Kidney (tissue), 14 donors: Measurements from ENCODE around the gene SLC23A2. TPM values are rescaled to one million over a fixed set of nuclear protein-coding genes. Genes with fewer than 3 reads are reported as not detected.

Source experiments
- DNase-seq, 5 donors: peaks; one replicate each; pipeline ENCODE4 v3.0.0-alpha.2; 2013 to 2020
- FAIRE-seq: peaks from 2 replicates; lab custom pipeline; 2012; peaks lifted over from hg19 to GRCh38; lab: Jason Lieb, UNC
- H3K27ac ChIP-seq, 2 donors: one replicate each; pipeline ENCODE4 v1.7.0; 2013; ENCODE audit warnings: low read depth in 2 of 2, low read length in 2 of 2, inconsistent platforms in 1 of 2
- H3K27me3 ChIP-seq: one replicate; pipeline ENCODE4 v1.7.1; 2013; ENCODE audit warnings: low read length, inconsistent platforms; ENCODE audit not compliant: control insufficient read depth, insufficient read depth
- H3K36me3 ChIP-seq, 3 donors: one replicate each; pipeline versions ENCODE4 v1.7.0 to v1.7.1; 2013; ENCODE audit warnings: low read length in 3 of 3, control low read depth in 1 of 3, inconsistent platforms in 1 of 3; ENCODE audit not compliant: insufficient read depth in 3 of 3, control insufficient read depth in 2 of 3
- H3K4me1 ChIP-seq, 3 donors: one replicate each; pipeline versions ENCODE4 v1.7.0 to v1.7.1; 2013; ENCODE audit warnings: low read length in 3 of 3, inconsistent platforms in 1 of 3, low read depth in 1 of 3; ENCODE audit not compliant: control insufficient read depth in 2 of 3, insufficient read depth in 2 of 3
- H3K4me3 ChIP-seq, 3 donors: one replicate each; pipeline versions ENCODE4 v1.7.0 to v1.8.1; 2013; ENCODE audit warnings: low read length in 3 of 3, control low read depth in 1 of 3, inconsistent platforms in 1 of 3
- H3K9ac ChIP-seq, 3 donors: one replicate each; pipeline versions ENCODE4 v1.7.0 to v1.7.1; 2013; ENCODE audit warnings: low read length in 3 of 3, control low read depth in 1 of 3, inconsistent platforms in 1 of 3
- H3K9me3 ChIP-seq, 3 donors: one replicate each; pipeline versions ENCODE4 v1.7.0 to v1.7.1; 2013; ENCODE audit warnings: low read length in 3 of 3, control low read depth in 1 of 3, inconsistent platforms in 1 of 3; ENCODE audit not compliant: control insufficient read depth in 2 of 3, insufficient read depth in 1 of 3
- CTCF ChIP-seq: IDR thresholded peaks from 3 replicates; pipeline ENCODE4 v1.5.1; 2012; ENCODE audit warnings: mild to moderate bottlenecking, moderate library complexity, borderline replicate concordance; ENCODE audit not compliant: insufficient read depth; ENCODE audit errors: extremely low read depth
- intact Hi-C: fragments of 100-400 bp; cut with DNase I; formaldehyde crosslinking; loops from one replicate; pipeline ENCODE4 v1.11.1; 2022
- polyA plus RNA-seq: library from polyadenylated mRNA; stranded (reverse); fragments of 350-450 nt; fragmentation: Illumina TruSeq; extraction: RNeasy Lipid Tissue Mini Kit (QIAGEN cat#74804); gene quantifications from one replicate; pipeline ENCODE4 v1.2.3, GENCODE V29; 2014; ENCODE audit warnings: low read depth, low replicate concordance; ENCODE audit not compliant: insufficient read depth
- total RNA-seq: library from RNA; stranded (reverse); fragmentation: NEBNext Ultra II Directional; extraction: Animal tissue kit (Norgen Biotek cat#: 25700); gene quantifications from one replicate; pipeline ENCODE4 v1.2.1, GENCODE V29; 2021
- donor health status: control.
- donor health status: control.
- donor health status: control.
- donor health status: control.
- donor health status: control.
- donor health status: DM: yes; HTN: yes; CAD: no.
- donor health status: Normal renal cell carcinoma (clear cell type).

The SLC23A2 gene
- total and polyA plus RNA-seq, 2 donors from 2014 or later = 4.8 to 20.5 TPM

GRCh38 chr20:4811661-4812181, 189.6 kb downstream of the SLC23A2 start:
- H3K9ac ChIP-seq = no peak overlapping the region
- FAIRE-seq (no peak), DNase-seq (peak in 1 of 5 donors; percentile 86)
- intact Hi-C loops = no loop called here
- TF ChIP-seq CTCF = no peak
- peak overlapping the region in 1 of 2 donors; percentile 50 for H3K27ac ChIP-seq
- H3K9me3 ChIP-seq = no peaks in the 10 kb centered on the region
- H3K36me3 ChIP-seq = no peaks in the 10 kb centered on the region
- H3K27me3 ChIP-seq = no peaks in the 10 kb centered on the region
- H3K4me1 ChIP-seq = peaks cover 3 to 10% (median 3%) of the 10 kb centered on the region in 3 donors
- H3K4me3 ChIP-seq = no peak overlapping the region

- Histone ChIP-seq H3K4me1 (peaks cover 3 to 10% (median 3%) of the 10 kb centered on the region in 3 donors), H3K27ac (no peak overlapping the region), H3K4me3 (no peak overlapping the region), H3K9ac (no peak overlapping the region), H3K9me3 (no peaks in the 10 kb centered on the region), H3K36me3 (no peaks in the 10 kb centered on the region), H3K27me3 (no peaks in the 10 kb centered on the region)
- FAIRE-seq = no peak
- peak in 1 of 5 donors; percentile 8 for DNase-seq
- no peak for TF ChIP-seq CTCF
- intact Hi-C loops = no loop called here
Measured at GRCh38 chr20:4811257-4811656, 190.1 kb downstream of the SLC23A2 start.

GRCh38 chr20:4810426-4811019, 190.8 kb downstream of the SLC23A2 start:
- no peak overlapping the region for H3K27ac ChIP-seq

More at GRCh38 chr20:4810426-4811019, 190.8 kb downstream of the SLC23A2 start:
- H3K36me3 ChIP-seq = no peaks in the 10 kb centered on the region
- no peak overlapping the region for H3K9ac ChIP-seq
- DNase-seq = peak in 1 of 5 donors; percentile 53
- H3K27me3 ChIP-seq = no peaks in the 10 kb centered on the region
- TF ChIP-seq CTCF = no peak
- no peak for FAIRE-seq
- peaks cover 3 to 10% (median 3%) of the 10 kb centered on the region in 3 donors for H3K4me1 ChIP-seq
- no peaks in the 10 kb centered on the region for H3K9me3 ChIP-seq
- intact Hi-C loops = no loop called here
- H3K4me3 ChIP-seq = no peak overlapping the region
